NCI-H2107 treated with DMSO at 0.1 percent for 48 hours (cell line): ENCODE data around the gene TENT5C.

Source experiments
- DNase-seq: peaks from one replicate; lab custom pipeline; 2025; ENCODE audit not compliant: unreplicated experiment; lab: John Stamatoyannopoulos, UW

TENT5C gene

DNA sequence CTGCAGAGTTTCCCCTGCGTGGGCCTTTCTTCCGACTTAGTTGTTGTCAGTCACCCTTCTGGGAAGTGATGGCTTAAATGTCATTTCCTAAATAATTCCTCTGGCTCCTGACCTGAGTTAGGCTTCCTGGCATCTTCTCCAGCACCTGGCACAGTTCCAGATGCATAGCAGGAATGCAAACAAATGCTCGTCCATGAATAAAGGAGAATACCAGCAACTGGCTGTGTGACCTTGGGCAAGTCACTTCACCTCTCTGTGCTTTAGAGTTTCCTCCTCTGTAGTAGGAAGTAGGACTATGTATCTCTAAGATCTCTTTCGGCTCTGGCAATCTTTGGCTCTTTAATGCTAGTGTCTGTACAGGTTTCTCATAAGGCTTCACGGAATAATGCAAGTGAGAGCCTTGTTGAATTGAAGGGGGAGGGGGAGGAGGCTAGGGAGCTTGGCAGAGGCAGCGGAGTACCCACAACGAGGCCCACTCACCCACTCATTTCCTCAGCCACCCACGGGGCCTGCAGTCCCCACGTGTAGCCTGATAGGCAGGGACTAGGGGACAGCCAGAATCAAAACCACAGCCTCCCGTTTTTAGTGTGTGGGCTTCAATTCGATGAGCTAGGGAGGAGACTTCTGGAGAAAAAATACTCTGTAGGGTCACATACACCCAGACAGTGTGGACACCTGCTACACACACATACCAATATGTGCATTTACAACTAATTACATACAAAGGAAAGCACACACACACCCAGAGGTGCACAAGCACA, 48.1 kb downstream of the TENT5C start:
- DNase-seq: no peak

GRCh38 chr1:117654493-117655219, 48.8 kb downstream of the TENT5C start:
- peak; percentile 47 for DNase-seq

DNA sequence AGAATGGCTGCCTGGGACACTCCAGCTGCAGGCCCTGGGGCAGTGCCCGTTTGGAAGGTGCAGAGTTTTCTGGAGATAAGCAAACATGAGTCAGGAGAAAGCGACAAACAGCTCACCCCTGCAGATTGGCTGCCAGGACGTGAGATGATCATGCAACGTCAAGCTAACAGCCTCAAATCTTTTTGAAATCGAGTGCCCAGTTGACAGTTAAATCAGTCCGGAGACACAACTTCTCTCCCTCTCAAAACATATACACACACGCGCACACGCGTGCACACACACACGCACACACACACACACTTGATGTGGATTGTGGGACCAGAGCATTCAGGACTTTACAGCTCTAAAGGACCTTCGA, 49.4 kb downstream of the TENT5C start:
- DNase-seq: no peak

DNA sequence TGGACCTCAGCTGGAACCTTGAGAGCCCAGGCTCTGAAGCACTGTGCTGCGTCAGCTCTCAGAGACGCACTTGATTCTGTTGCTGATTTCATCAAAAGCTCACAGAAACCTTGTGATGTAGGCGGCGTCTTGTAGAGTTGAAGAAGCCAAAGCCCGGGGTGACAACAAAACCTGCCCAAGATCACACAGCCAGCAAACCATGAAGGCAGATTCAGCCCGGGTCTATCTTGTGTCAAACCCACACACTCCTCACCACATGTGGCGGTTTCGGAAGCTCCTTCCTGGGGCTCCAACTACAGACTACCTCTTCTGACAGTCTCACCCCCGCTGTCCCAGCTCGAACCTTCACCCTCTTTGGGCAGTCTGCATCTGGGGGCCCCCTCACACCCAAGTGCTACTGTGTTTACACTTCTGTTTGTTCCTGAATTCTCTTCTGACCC, 50.4 kb downstream of the TENT5C start:
- no peak for DNase-seq

DNA sequence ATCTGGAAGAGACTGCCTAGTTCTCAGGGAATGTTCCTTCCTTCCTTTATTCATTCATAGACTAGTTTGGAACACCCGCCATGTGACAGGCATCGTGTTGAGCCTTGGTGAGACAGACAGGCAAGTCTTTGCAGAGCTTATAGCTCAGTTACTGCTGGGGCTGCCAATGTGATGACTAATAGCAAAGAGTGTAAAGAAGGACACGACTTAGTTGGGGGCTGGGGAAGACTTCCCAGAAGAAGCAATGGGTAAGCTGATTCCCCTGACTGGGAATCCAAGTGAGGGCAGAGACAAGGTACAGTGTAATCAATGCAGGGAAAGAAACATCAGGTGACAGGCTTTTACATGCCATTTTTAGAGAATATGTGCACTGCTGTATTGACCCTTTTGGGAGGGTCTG, 51.2 kb downstream of the TENT5C start:
- DNase-seq: no peak

DNA sequence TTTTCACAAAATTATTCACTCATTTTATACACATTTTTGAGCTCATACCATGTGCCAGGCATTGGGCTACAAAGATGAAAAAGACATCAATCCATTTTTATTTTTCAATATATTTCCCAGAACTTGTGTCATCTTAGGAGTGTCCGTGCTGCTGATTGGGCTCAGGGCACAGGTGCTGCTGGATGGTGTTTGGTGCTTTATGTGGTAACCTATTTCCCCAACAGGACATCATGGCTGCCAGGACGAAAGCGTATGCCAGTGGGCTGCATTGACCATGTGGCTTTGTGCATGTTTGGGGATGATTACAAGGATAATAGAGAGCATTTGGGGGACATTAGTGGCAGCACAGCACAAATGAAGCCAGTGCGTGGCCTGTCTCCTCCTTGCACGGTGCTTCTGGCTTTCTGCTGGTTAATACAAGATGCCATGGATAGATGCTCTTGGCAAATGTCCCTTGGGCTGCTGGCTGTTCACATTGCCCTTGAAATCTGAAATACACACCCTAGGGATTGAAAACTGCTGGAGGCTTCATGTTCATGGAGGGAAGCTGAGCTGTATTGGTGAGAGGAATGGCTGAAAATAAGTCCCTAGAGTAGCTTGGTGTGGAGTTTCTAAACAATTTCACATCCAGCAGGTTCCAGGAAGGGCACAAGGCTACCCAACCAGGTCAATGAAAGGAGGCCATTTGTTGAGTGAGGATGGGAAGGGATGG, 52.3 kb downstream of the TENT5C start:
- DNase-seq: no peak

- no peak for DNase-seq
Observed at GRCh38 chr1:117658676-117659075, 52.8 kb downstream of the TENT5C start.

- no peak for DNase-seq
Observed at GRCh38 chr1:117659550-117660270, 53.9 kb downstream of the TENT5C start.

DNA sequence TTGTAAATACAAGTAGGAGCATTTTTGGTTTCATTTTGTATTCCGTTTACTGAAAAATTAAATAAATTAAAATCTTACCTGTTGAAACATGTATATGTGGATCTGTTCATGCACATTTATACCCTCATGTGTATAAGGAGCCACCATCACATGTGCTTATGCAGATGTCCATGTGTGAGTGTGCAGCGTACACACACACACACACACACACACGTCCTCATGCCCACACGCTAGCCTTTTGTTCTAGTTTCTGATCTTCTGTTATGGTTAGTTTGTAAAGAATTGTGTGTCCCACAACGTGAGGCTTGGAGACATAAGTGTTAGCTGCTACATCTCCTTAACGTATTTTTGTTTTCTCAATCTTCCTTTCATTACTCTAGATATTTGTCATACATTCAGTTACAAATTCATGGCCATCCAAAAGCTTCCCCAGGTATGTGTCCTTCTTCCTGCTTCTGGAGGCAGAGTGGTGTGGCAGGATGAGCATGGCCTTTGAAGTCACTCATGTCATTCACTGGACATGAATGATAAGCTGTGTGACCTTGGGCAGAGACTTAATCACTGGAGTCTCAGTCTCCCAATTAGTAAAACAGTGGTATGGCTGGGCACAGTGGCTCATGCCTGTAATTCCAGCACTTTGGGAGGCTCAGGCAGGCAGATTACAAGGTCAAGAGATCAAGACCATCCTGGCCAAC, 54.6 kb downstream of the TENT5C start:
- DNase-seq: no peak

- DNase-seq: no peak
Observed at GRCh38 chr1:117661027-117661426, 55.2 kb downstream of the TENT5C start.

GRCh38 chr1:117662667-117663066, 56.8 kb downstream of the TENT5C start:
- no peak for DNase-seq

GRCh38 chr1:117663156-117663902, 57.5 kb downstream of the TENT5C start:
- DNase-seq: no peak

GRCh38 chr1:117664314-117664713, 58.5 kb downstream of the TENT5C start:
- no peak for DNase-seq

GRCh38 chr1:117665556-117666270, 59.9 kb downstream of the TENT5C start:
- no peak for DNase-seq

DNA sequence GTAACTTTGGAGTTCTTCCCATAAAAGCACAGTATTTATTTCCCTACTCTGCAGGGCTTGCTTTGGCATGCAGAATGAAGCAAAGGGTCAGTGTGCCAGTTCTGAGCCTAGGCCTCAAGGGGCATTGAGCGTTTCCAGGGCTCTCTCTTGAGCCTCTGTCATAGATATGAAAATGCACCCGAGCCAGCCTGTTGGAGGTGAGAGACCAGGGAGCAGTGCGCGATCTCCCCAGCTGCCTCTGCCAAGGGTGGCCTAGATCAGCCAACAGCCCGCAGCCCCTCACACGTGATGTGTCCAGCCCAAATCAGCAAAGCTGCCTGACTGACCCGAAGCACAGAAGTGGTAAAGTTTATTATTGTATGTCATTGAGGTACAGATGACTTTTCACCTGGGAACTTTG, 63.7 kb downstream of the TENT5C start:
- no peak for DNase-seq

DNA sequence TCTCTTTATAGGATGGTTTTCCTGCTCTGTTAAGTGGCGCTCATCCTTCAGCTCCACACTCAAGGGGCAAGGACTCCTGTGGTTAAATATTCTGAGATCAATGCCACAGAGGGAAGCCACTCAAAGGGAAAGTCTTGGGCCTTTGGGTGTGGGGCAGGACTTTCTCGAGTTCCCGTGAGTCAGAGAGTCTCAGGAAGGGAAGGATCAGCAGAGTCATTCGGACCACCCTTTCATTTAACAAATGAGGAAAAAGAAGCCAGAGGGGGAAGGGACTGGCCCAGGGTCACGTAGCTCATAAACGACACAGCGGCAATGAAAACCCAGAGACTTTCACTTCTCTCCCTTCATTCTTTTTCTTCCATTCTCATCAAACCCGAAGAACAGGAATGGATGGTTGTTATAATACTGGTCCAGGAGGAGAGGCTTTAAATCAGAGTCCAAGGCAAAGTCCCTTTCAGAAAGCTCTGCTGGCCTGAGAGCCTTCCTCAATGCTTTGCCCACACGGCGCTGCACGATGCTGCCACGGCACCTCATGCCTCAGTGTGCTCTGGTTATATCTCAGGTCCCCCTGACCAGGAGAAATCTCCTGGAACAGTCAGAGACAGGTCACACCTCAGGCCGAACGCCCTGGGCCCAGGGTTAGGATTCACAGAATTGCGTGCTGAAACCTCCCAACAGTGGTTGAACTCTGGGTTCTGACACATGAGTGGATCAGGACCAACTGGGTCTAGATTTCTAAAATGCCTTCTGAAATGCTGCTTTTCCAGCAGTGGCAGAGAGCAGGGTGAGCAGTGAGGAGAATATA, 65.3 kb downstream of the TENT5C start:
- DNase-seq: no peak

GRCh38 chr1:117671781-117672501, 66.1 kb downstream of the TENT5C start:
- no peak for DNase-seq

DNA sequence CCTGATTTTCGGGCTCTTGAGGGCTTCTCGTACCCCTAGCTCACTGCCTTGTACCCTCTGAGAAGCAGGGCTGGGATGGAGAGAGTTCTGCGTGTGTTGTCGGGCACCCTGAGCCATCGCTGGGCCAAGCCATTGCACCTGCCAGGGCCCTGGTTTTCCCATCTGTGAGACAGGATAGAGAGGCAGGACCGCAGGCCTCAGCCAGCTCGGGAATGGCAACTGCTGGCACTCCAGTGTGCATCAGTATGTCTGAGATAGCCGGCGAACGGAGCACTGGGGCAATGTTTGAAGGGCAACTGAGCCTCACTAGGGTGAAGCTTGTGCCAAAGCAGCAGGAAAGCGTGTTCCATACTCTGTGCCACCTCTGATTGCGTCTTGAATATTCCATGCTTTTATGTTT, 66.9 kb downstream of the TENT5C start:
- no peak for DNase-seq
